Left lung (tissue), 10 donors: ENCODE data around the gene PDCD7. TPM values are rescaled to one million over a fixed set of nuclear protein-coding genes. Genes with fewer than 3 reads are reported as not detected.

Source experiments
- ATAC-seq: fragments of 200-7000 bp; cut with Tn5 transposase; one replicate; pipeline ENCODE4 v1.9.1; 2020; ENCODE audit warnings: moderate library complexity
- DNase-seq, 4 donors: peaks; one replicate each; pipeline ENCODE4 v3.0.0-alpha.2; 2013 to 2020
- H3K27ac ChIP-seq, 2 donors: fragments of 200-600 bp; sonication (generic) in 1 of 2; one replicate each; pipeline versions ENCODE4 v1.5.0 to v1.8.0; 2020 to 2021
- H3K27me3 ChIP-seq, 2 donors: fragments of 200-600 bp; sonication (generic) in 1 of 2; one replicate each; pipeline versions ENCODE4 v1.5.0 to v1.8.0; 2020 to 2021
- H3K36me3 ChIP-seq, 2 donors: fragments of 200-600 bp; sonication (generic) in 1 of 2; one replicate each; pipeline versions ENCODE4 v1.5.0 to v1.8.0; 2020 to 2021
- H3K4me1 ChIP-seq, 2 donors: fragments of 200-600 bp; one replicate each; pipeline ENCODE4 v1.8.0; 2021
- H3K4me3 ChIP-seq, 2 donors: fragments of 200-600 bp; sonication (generic) in 1 of 2; one replicate each; pipeline versions ENCODE4 v1.5.0 to v1.8.0; 2020 to 2021; ENCODE audit warnings: mild to moderate bottlenecking in 1 of 2
- H3K9me3 ChIP-seq, 2 donors: fragments of 200-600 bp; sonication (generic) in 1 of 2; one replicate each; pipeline versions ENCODE4 v1.5.0 to v1.8.0; 2020 to 2021
- CTCF ChIP-seq, 2 donors: fragments of 200-600 bp; sonication (generic) in 1 of 2; IDR thresholded peaks; one replicate each; pipeline versions ENCODE4 v1.5.0 to v1.8.0; 2021; ENCODE audit warnings: antibody characterized with exemption in 2 of 2
- intact Hi-C, 2 donors: fragments of 100-400 bp; cut with DNase I; formaldehyde crosslinking; loops; one replicate each; pipeline versions ENCODE4 v1.11.2 to v1.14.2; 2022
- polyA plus RNA-seq, 6 donors: library from polyadenylated mRNA; unstranded; fragments of 120-200 nt; gene quantifications; one replicate each; pipeline ENCODE4 v1.2.1, GENCODE V29; 2013; ENCODE audit not compliant: insufficient read length in 6 of 6
- total RNA-seq, 2 donors: library from RNA; stranded (reverse); fragmentation: NEBNext Ultra II Directional; extraction: Animal tissue kit (Norgen Biotek cat#: 25700); gene quantifications; one replicate each; pipeline ENCODE4 v1.2.1, GENCODE V29; 2021
- donor health status: DM: no; HTN: yes; CAD: no.
- donor health status: DM: no; HTN: no; CAD: no.

Gene PDCD7
- total and polyA plus RNA-seq, 8 donors: 15.8 to 35.4 (median 33.8) TPM

- intact Hi-C loops: no loop called here
- DNase-seq (no peak), ATAC-seq (no peak)
- no peak for TF ChIP-seq CTCF (IDR thresholded peaks at IDR 0.05)
- no peaks in the 10 kb centered on the region for H3K4me1 ChIP-seq
- no peak overlapping the region for H3K4me3 ChIP-seq
- peaks cover 0 to 84% of the 10 kb centered on the region in 2 donors for H3K36me3 ChIP-seq
- no peaks in the 10 kb centered on the region for H3K9me3 ChIP-seq
- H3K27ac ChIP-seq: no peak overlapping the region
- no peaks in the 10 kb centered on the region for H3K27me3 ChIP-seq
These were observed 37.8 kb upstream of the PDCD7 start for GRCh38 chr15:65171428-65171827.

GRCh38 chr15:65165875-65166274 is 32.3 kb upstream of the PDCD7 start:
- no peaks in the 10 kb centered on the region for H3K27me3 ChIP-seq
- intact Hi-C loops: no loop called here

GRCh38 chr15:65164139-65164538 is 30.5 kb upstream of the PDCD7 start:
- ATAC-seq: no peak
- no peak for TF ChIP-seq CTCF (IDR thresholded peaks at IDR 0.05)
- intact Hi-C loops: no loop called here
- H3K27me3 ChIP-seq: no peaks in the 10 kb centered on the region
- no peak for DNase-seq
- no peaks in the 10 kb centered on the region for H3K4me1 ChIP-seq
- H3K4me3 ChIP-seq: no peak overlapping the region
- no peak overlapping the region for H3K27ac ChIP-seq
- H3K9me3 ChIP-seq: no peaks in the 10 kb centered on the region
- H3K36me3 ChIP-seq: peaks cover 0 to 78% of the 10 kb centered on the region in 2 donors

More at GRCh38 chr15:65165875-65166274, 32.3 kb upstream of the PDCD7 start:
- no peak for ATAC-seq
- Histone ChIP-seq H3K27ac (no peak overlapping the region), H3K36me3 (peaks cover 0 to 80% of the 10 kb centered on the region in 2 donors), H3K4me1 (no peaks in the 10 kb centered on the region), H3K4me3 (no peak overlapping the region), H3K9me3 (no peaks in the 10 kb centered on the region)
- no peak for DNase-seq
- no peak for TF ChIP-seq CTCF (IDR thresholded peaks at IDR 0.05)

- TF ChIP-seq CTCF (IDR thresholded peaks at IDR 0.05): no peak
- ATAC-seq (no peak), DNase-seq (no peak)
- peaks cover 0 to 82% of the 10 kb centered on the region in 2 donors for H3K36me3 ChIP-seq
- H3K9me3 ChIP-seq: no peaks in the 10 kb centered on the region
- no peaks in the 10 kb centered on the region for H3K27me3 ChIP-seq
- H3K4me1 ChIP-seq: no peaks in the 10 kb centered on the region
- H3K27ac ChIP-seq: no peak overlapping the region
- intact Hi-C loops: no loop called here
- no peak overlapping the region for H3K4me3 ChIP-seq
These were observed 29.4 kb upstream of the PDCD7 start for GRCh38 chr15:65163041-65163440.

- no peak for ATAC-seq
- intact Hi-C loops: no loop called here
- no peak for DNase-seq
- H3K27ac ChIP-seq: no peak overlapping the region
- no peaks in the 10 kb centered on the region for H3K4me1 ChIP-seq
- no peak overlapping the region for H3K4me3 ChIP-seq
- TF ChIP-seq CTCF (IDR thresholded peaks at IDR 0.05): no peak
- no peaks in the 10 kb centered on the region for H3K9me3 ChIP-seq
- peaks cover 3 to 98% of the 10 kb centered on the region in 2 donors for H3K36me3 ChIP-seq
- H3K27me3 ChIP-seq: no peaks in the 10 kb centered on the region
These were observed 23.1 kb upstream of the PDCD7 start for GRCh38 chr15:65156692-65157091.
